CD4-positive, alpha-beta T cell treated with Interferon gamma for 1 hour (primary cell): ENCODE measurements around the gene PCNX2.
"Not testable (repeated sequence)": the region's sequence is repeated elsewhere in the genome, so short reads cannot be mapped to it uniquely, and the experiment has no call there.

Experiments used
- DNase-seq: peaks from one replicate; pipeline ENCODE4 v3.0.0-alpha.2; 2020

The PCNX2 gene

GRCh38 chr1:233140974-233141373 lies 154.6 kb downstream of the PCNX2 start:
- DNase-seq = no peak

- DNase-seq = no peak
Measured at GRCh38 chr1:233140499-233140898, 155.0 kb downstream of the PCNX2 start.

GRCh38 chr1:233138788-233139585 lies 156.5 kb downstream of the PCNX2 start:
- DNase-seq = no peak

GRCh38 chr1:233135833-233136232 lies 159.7 kb downstream of the PCNX2 start:
- no peak for DNase-seq

GRCh38 chr1:233132445-233132844 lies 163.1 kb downstream of the PCNX2 start:
- DNase-seq = no peak

GRCh38 chr1:233129031-233129430 lies 166.5 kb downstream of the PCNX2 start:
- DNase-seq = not testable (repeated sequence)

- no peak for DNase-seq
Measured at GRCh38 chr1:233127157-233127556, 168.4 kb downstream of the PCNX2 start.

- no peak for DNase-seq
Measured at GRCh38 chr1:233122779-233123178, 172.7 kb downstream of the PCNX2 start.

GRCh38 chr1:233121947-233122559 lies 173.5 kb downstream of the PCNX2 start:
- DNase-seq = no peak

GRCh38 chr1:233114860-233115259 lies 180.7 kb downstream of the PCNX2 start:
- no peak for DNase-seq

GRCh38 chr1:233114159-233114558 lies 181.4 kb downstream of the PCNX2 start:
- DNase-seq = no peak

- DNase-seq = peak; percentile 71
Measured at GRCh38 chr1:233113009-233113879, 182.3 kb downstream of the PCNX2 start.

GRCh38 chr1:233112186-233113008 lies 183.1 kb downstream of the PCNX2 start:
- DNase-seq = no peak

- no peak for DNase-seq
Measured at GRCh38 chr1:233111731-233112130, 183.8 kb downstream of the PCNX2 start.

GRCh38 chr1:233109096-233109495 lies 186.4 kb downstream of the PCNX2 start:
- DNase-seq = no peak

- DNase-seq = not testable (repeated sequence)
Measured at GRCh38 chr1:233107716-233108130, 187.8 kb downstream of the PCNX2 start.

- no peak for DNase-seq
Measured at GRCh38 chr1:233107130-233107660, 188.3 kb downstream of the PCNX2 start.

- DNase-seq = no peak
Measured at GRCh38 chr1:233105225-233105624, 190.3 kb downstream of the PCNX2 start.

GRCh38 chr1:233102341-233102740 lies 193.2 kb downstream of the PCNX2 start:
- DNase-seq = no peak

- DNase-seq = no peak
Measured at GRCh38 chr1:233097959-233098580, 197.5 kb downstream of the PCNX2 start.

GRCh38 chr1:233097546-233097945 lies 198.0 kb downstream of the PCNX2 start:
- DNase-seq = no peak

- no peak for DNase-seq
Measured at GRCh38 chr1:233094691-233095090, 200.8 kb downstream of the PCNX2 start.
